H9 (cell line): ENCODE data around the gene NUP214. TPM values are rescaled to one million over a fixed set of nuclear protein-coding genes. Genes with fewer than 3 reads are reported as not detected.
"Not testable (repeated sequence)": the region's sequence is repeated elsewhere in the genome, so short reads cannot be mapped to it uniquely, and the experiment has no call there.

Source experiments
- DNase-seq: peaks from one replicate; pipeline ENCODE4 v3.0.0-alpha.2; 2017
- H2AFZ ChIP-seq: one replicate; pipeline ENCODE4 v1.6.1; 2013; ENCODE audit warnings: mild to moderate bottlenecking, low read length, control low read depth, moderate library complexity
- H2AK5ac ChIP-seq: 2 replicates; pipeline ENCODE4 v1.6.1; 2013; ENCODE audit warnings: low read length, control low read depth, mixed read lengths; ENCODE audit not compliant: insufficient read length
- H2BK120ac ChIP-seq: one replicate; pipeline ENCODE4 v1.6.1; 2013; ENCODE audit warnings: low read depth, mild to moderate bottlenecking, low read length, control low read depth, inconsistent platforms; ENCODE audit not compliant: poor library complexity, severe bottlenecking
- H2BK12ac ChIP-seq: 2 replicates; pipeline ENCODE4 v1.6.1; 2013; ENCODE audit warnings: low read length, control low read depth, mixed read lengths, low read depth; ENCODE audit not compliant: insufficient read length
- H2BK15ac ChIP-seq: 2 replicates; pipeline ENCODE4 v1.6.1; 2013; ENCODE audit warnings: low read depth, low read length, control low read depth
- H2BK20ac ChIP-seq: one replicate; pipeline ENCODE4 v1.6.1; 2013; ENCODE audit warnings: low read depth, mild to moderate bottlenecking, low read length, control low read depth, inconsistent platforms; ENCODE audit not compliant: poor library complexity, severe bottlenecking
- H2BK5ac ChIP-seq: 2 replicates; pipeline ENCODE4 v1.6.1; 2013; ENCODE audit warnings: low read length, control low read depth, mixed read lengths; ENCODE audit not compliant: insufficient read length
- H3K14ac ChIP-seq: 2 replicates; pipeline ENCODE4 v1.6.1; 2013; ENCODE audit warnings: low read length, control low read depth; ENCODE audit not compliant: insufficient read depth
- H3K18ac ChIP-seq: 2 replicates; pipeline ENCODE4 v1.6.1; 2013; ENCODE audit warnings: low read depth, mild to moderate bottlenecking, mixed read lengths, low read length, control low read depth; ENCODE audit not compliant: insufficient read length
- H3K23ac ChIP-seq: 2 replicates; pipeline ENCODE4 v1.6.1; 2013; ENCODE audit warnings: low read length, control low read depth, mixed read lengths, low read depth; ENCODE audit not compliant: insufficient read length
- H3K23me2 ChIP-seq: 2 replicates; pipeline ENCODE4 v1.6.1; 2013; ENCODE audit warnings: low read depth, mild to moderate bottlenecking, mixed read lengths, low read length, control low read depth; ENCODE audit not compliant: insufficient read length, poor library complexity, severe bottlenecking
- H3K27ac ChIP-seq: 2 replicates; pipeline ENCODE4 v1.5.1; 2013; ENCODE audit warnings: low read length, control low read depth, mixed read lengths, low read depth; ENCODE audit not compliant: insufficient read length
- H3K27me3 ChIP-seq: 2 replicates; pipeline ENCODE4 v1.6.1; 2013; ENCODE audit warnings: low read length, control low read depth, inconsistent platforms; ENCODE audit not compliant: insufficient read depth
- H3K4ac ChIP-seq: 2 replicates; pipeline ENCODE4 v1.6.1; 2013; ENCODE audit warnings: low read depth, mild to moderate bottlenecking, control low read depth, inconsistent platforms, low read length, moderate library complexity
- H3K4me1 ChIP-seq: 2 replicates; pipeline ENCODE4 v1.6.1; 2013; ENCODE audit warnings: low read length, control low read depth, inconsistent platforms; ENCODE audit not compliant: insufficient read depth
- H3K4me2 ChIP-seq: 2 replicates; pipeline ENCODE4 v1.6.1; 2013; ENCODE audit warnings: low read length, control low read depth, mixed read lengths; ENCODE audit not compliant: insufficient read length, insufficient read depth
- H3K56ac ChIP-seq: 2 replicates; pipeline ENCODE4 v1.6.1; 2013; ENCODE audit warnings: low read depth, mild to moderate bottlenecking, mixed read lengths, low read length, control low read depth; ENCODE audit not compliant: insufficient read length
- H3K79me1 ChIP-seq: 2 replicates; pipeline ENCODE4 v1.6.1; 2013; ENCODE audit warnings: low read depth, mild to moderate bottlenecking, moderate library complexity, low read length, control low read depth, inconsistent platforms; ENCODE audit not compliant: insufficient read depth, poor library complexity, severe bottlenecking
- H3K79me2 ChIP-seq: 2 replicates; pipeline ENCODE4 v1.6.1; 2013; ENCODE audit warnings: low read length, control low read depth, inconsistent platforms; ENCODE audit not compliant: insufficient read depth
- H3K9ac ChIP-seq: 2 replicates; pipeline ENCODE4 v1.6.1; 2013; ENCODE audit warnings: low read length, control low read depth, mixed read lengths; ENCODE audit not compliant: insufficient read length; ENCODE audit errors: extremely low read depth
- H3K9me3 ChIP-seq: one replicate; pipeline ENCODE4 v1.6.1; 2013; ENCODE audit warnings: low read depth, low read length, inconsistent platforms; ENCODE audit not compliant: control insufficient read depth
- H3T11ph ChIP-seq: one replicate; pipeline ENCODE4 v1.6.1; 2013; ENCODE audit warnings: mild to moderate bottlenecking, low read length, control low read depth, inconsistent platforms
- H4K20me1 ChIP-seq: one replicate; pipeline ENCODE4 v1.6.1; 2013; ENCODE audit not compliant: control insufficient read depth, insufficient read length, insufficient read depth
- H4K5ac ChIP-seq: 2 replicates; pipeline ENCODE4 v1.6.1; 2013; ENCODE audit warnings: low read depth, mild to moderate bottlenecking, mixed read lengths, low read length, control low read depth; ENCODE audit not compliant: insufficient read length
- H4K8ac ChIP-seq: replicated peaks from 2 replicates; pipeline ENCODE4 v1.6.1; 2013; ENCODE audit warnings: low read length, control low read depth, mixed read lengths, low read depth; ENCODE audit not compliant: insufficient read length
- H4K91ac ChIP-seq: 2 replicates; pipeline ENCODE4 v1.6.1; 2013; ENCODE audit warnings: low read depth, mild to moderate bottlenecking, moderate library complexity, mixed read lengths, low read length, control low read depth; ENCODE audit not compliant: insufficient read length
- H3K27ac Mint-ChIP-seq, 3 experiments: 2 replicates in 2 of 3; 3 replicates in 1 of 3; pipeline ENCODE4 v1.8.0; 2020 to 2021; ENCODE audit warnings: mixed read lengths in 3 of 3, mild to moderate bottlenecking in 1 of 3, moderate library complexity in 1 of 3
- H3K27me3 Mint-ChIP-seq: 2 replicates; pipeline ENCODE4 v1.8.0; 2021; ENCODE audit warnings: low read depth, mild to moderate bottlenecking, moderate library complexity, mixed read lengths
- H3K36me3 Mint-ChIP-seq, 3 experiments: 2 replicates in 2 of 3; 3 replicates in 1 of 3; pipeline ENCODE4 v1.8.0; 2020 to 2021; ENCODE audit warnings: low read depth in 3 of 3, mixed read lengths in 3 of 3; ENCODE audit not compliant: insufficient read depth in 1 of 3
- H3K4me1 Mint-ChIP-seq, 2 experiments: 2 replicates each; pipeline ENCODE4 v1.8.0; 2020; ENCODE audit warnings: mixed read lengths in 2 of 2
- H3K4me3 Mint-ChIP-seq, 2 experiments: 2 replicates in 1 of 2; 3 replicates in 1 of 2; pipeline ENCODE4 v1.8.0; 2020 to 2021; ENCODE audit warnings: mild to moderate bottlenecking in 2 of 2, mixed read lengths in 2 of 2, moderate library complexity in 1 of 2
- H3K9me3 Mint-ChIP-seq, 2 experiments: 2 replicates in 1 of 2; 3 replicates in 1 of 2; pipeline ENCODE4 v1.8.0; 2020; ENCODE audit warnings: mild to moderate bottlenecking in 2 of 2, mixed read lengths in 2 of 2, moderate library complexity in 1 of 2
- WGBS: extraction: QIAGEN DNeasy Blood & Tissue Kit; methylation state at CpG from one replicate; pipeline ENCODE4 v1.1.7; 2013; ENCODE audit warnings: missing lambda C conversion rate, low lambda C conversion rate, mixed read lengths; ENCODE audit not compliant: insufficient read length; ENCODE audit errors: extremely low coverage; 5-methylcytosine and 5-hydroxymethylcytosine counted together
- total RNA-seq: library from RNA; stranded (reverse); gene quantifications from 2 replicates; pipeline ENCODE4 v1.2.1, GENCODE V29; 2021
- TF ChIP-seq, protein P1 (sequence below): fragments of 200-600 bp; sonication (generic); conservative IDR thresholded peaks from 3 replicates; pipeline ENCODE4 v1.8.0; 2021; ENCODE audit warnings: antibody characterized with exemption, mild to moderate bottlenecking

NUP214 gene
- total RNA-seq, 1 experiment from 2014 or later: 53.8 TPM

DNA sequence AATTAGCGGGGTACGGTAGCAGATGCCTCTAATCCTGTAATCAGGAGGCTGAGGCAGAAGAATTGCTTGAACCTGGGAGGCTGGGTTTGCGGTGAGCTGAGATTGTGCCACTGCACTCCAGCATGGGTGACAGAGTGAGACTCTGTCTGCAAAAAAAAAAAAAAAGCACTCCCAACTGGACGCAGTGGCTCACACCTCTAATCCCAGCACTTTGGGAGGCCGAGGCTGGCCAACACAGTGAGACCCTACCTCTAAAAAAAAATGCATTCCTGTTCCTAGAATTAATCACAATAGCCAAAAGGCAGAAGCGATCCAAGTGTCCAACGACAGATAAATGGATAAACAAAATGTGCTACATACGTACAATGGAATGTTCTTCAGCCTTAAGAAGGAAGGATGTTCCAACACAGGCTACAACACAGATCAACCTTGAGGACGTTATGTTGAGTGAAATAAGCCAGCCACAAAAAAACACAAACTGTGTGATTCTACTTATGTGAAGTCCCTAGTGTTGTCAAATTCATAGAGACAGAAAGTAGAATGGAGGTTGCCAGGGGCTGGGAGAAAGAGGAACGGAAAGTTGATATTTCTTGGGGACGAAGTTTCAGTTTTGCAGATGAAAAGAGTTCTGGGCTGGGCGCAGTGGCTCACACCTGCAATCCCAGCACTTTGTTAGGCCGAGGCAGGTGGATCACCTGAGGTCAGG is 137.1 kb downstream of the NUP214 start:
- Histone ChIP-seq H3K79me1 (no peaks in the 10 kb centered on the region), H2BK5ac (no peak overlapping the region), H3K9me3 (no peaks in the 10 kb centered on the region), H4K91ac (no peak overlapping the region), H3K4me2 (no peak overlapping the region), H3K23ac (no peak overlapping the region), H2BK120ac (no peak overlapping the region), H3K79me2 (no peaks in the 10 kb centered on the region), H3K4ac (no peak overlapping the region), H2BK20ac (no peak overlapping the region), H3K14ac (no peak overlapping the region), H4K20me1 (no peaks in the 10 kb centered on the region), H3K56ac (no peak overlapping the region), H3K9ac (no peak overlapping the region), H3K27ac (no peak overlapping the region), H3K27me3 (no peaks in the 10 kb centered on the region), H3K4me1 (no peaks in the 10 kb centered on the region; the same call in 1 of the 2 replicates), H3K23me2 (peaks cover 5% of the 10 kb centered on the region), H4K5ac (no peak overlapping the region), H4K8ac (no peak overlapping the region), H2BK12ac (no peak overlapping the region), H3K18ac (no peak overlapping the region), H3T11ph (no peak overlapping the region), H2AK5ac (no peak overlapping the region), H2BK15ac (no peak overlapping the region), H2AFZ (no peak overlapping the region)
- TF ChIP-seq, protein P1, sequence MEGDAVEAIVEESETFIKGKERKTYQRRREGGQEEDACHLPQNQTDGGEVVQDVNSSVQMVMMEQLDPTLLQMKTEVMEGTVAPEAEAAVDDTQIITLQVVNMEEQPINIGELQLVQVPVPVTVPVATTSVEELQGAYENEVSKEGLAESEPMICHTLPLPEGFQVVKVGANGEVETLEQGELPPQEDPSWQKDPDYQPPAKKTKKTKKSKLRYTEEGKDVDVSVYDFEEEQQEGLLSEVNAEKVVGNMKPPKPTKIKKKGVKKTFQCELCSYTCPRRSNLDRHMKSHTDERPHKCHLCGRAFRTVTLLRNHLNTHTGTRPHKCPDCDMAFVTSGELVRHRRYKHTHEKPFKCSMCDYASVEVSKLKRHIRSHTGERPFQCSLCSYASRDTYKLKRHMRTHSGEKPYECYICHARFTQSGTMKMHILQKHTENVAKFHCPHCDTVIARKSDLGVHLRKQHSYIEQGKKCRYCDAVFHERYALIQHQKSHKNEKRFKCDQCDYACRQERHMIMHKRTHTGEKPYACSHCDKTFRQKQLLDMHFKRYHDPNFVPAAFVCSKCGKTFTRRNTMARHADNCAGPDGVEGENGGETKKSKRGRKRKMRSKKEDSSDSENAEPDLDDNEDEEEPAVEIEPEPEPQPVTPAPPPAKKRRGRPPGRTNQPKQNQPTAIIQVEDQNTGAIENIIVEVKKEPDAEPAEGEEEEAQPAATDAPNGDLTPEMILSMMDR: no peak
- Mint-ChIP-seq H3K9me3 (no peaks in the 10 kb centered on the region), H3K4me1 (peaks cover 6 to 19% of the 10 kb centered on the region in 2 experiments), H3K36me3 (peaks cover 0 to 4% (median 3%) of the 10 kb centered on the region in 3 experiments; a peak in 4 of 7 replicates), H3K27ac (no peak overlapping the region), H3K27me3 (no peaks in the 10 kb centered on the region), H3K4me3 (no peak overlapping the region)
- WGBS: no CpG with 5 or more reads among the region's 13 CpGs
- no peak for DNase-seq

- peaks cover 6 to 16% of the 10 kb centered on the region in 2 experiments for H3K4me1 Mint-ChIP-seq
Observed at GRCh38 chr9:131263033-131263343, 137.6 kb downstream of the NUP214 start.

More at GRCh38 chr9:131263033-131263343, 137.6 kb downstream of the NUP214 start:
- H3K27me3 ChIP-seq, H4K91ac ChIP-seq, H3K9ac ChIP-seq, H3K18ac ChIP-seq, H3K27ac Mint-ChIP-seq, H3K14ac ChIP-seq, H3T11ph ChIP-seq, H3K36me3 Mint-ChIP-seq, H3K23me2 ChIP-seq, H3K4me2 ChIP-seq, H2BK20ac ChIP-seq, H2BK120ac ChIP-seq, H3K4me1 ChIP-seq, DNase-seq, H2BK15ac ChIP-seq, H2AFZ ChIP-seq, H3K4me3 Mint-ChIP-seq, H4K5ac ChIP-seq, H3K79me2 ChIP-seq, H3K27ac ChIP-seq, H3K23ac ChIP-seq, H2AK5ac ChIP-seq, H3K4ac ChIP-seq, H3K79me1 ChIP-seq, H3K56ac ChIP-seq, H2BK12ac ChIP-seq, H3K9me3 Mint-ChIP-seq, H3K27me3 Mint-ChIP-seq, H4K20me1 ChIP-seq, H2BK5ac ChIP-seq, H3K9me3 ChIP-seq, H4K8ac ChIP-seq: not testable (repeated sequence)
- no CpG with 5 or more reads among the region's 5 CpGs for WGBS
